WI38 (cell line): ENCODE measurements around the gene PTGES2.

Experiments
- H3K4me3 ChIP-seq: 2 replicates; pipeline ENCODE4 v1.5.1; 2011; ENCODE audit warnings: low read depth, mild to moderate bottlenecking, control low read depth, low read length
- TF ChIP-seq, protein P1 (sequence below): IDR thresholded peaks from 2 replicates; pipeline ENCODE4 v1.5.1; 2012; ENCODE audit warnings: low read depth, mild to moderate bottlenecking, control low read depth, low read length

PTGES2 gene

DNA sequence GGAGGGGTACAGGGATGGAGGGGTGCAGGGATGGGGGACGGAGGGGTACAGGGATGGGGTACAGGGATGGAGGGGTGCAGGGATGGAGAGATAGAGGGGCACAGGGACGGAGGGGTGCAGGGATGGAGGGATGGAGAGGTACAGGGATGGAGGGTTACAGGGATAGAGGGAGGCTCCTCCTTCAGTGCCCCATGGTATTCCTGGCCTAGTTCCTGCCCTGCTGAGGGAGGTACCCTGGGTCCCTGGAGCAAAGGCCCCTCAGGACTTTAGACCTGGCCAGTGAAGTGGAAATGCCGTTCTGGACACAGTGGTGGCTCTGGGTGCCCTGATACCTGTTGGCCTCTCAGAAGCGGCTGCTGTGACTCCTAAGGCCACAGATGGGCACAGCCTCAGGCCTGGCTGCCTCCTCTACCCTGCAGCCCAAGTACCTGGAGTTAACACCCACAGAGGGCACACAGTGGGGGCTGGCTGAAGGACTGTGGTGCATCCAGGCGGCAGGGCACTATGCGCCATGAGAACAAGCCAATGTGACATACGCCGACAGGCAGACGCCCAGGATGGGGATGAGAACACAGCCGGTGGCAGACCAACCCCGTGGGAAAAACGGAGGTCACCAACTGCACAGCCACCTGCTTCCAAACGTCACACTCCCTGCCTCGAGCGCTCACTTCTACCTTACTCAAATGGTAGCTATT lies 8.4 kb downstream of the PTGES2 start:
- no peak overlapping the region for H3K4me3 ChIP-seq
- TF ChIP-seq, protein P1, sequence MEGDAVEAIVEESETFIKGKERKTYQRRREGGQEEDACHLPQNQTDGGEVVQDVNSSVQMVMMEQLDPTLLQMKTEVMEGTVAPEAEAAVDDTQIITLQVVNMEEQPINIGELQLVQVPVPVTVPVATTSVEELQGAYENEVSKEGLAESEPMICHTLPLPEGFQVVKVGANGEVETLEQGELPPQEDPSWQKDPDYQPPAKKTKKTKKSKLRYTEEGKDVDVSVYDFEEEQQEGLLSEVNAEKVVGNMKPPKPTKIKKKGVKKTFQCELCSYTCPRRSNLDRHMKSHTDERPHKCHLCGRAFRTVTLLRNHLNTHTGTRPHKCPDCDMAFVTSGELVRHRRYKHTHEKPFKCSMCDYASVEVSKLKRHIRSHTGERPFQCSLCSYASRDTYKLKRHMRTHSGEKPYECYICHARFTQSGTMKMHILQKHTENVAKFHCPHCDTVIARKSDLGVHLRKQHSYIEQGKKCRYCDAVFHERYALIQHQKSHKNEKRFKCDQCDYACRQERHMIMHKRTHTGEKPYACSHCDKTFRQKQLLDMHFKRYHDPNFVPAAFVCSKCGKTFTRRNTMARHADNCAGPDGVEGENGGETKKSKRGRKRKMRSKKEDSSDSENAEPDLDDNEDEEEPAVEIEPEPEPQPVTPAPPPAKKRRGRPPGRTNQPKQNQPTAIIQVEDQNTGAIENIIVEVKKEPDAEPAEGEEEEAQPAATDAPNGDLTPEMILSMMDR: no peak

DNA sequence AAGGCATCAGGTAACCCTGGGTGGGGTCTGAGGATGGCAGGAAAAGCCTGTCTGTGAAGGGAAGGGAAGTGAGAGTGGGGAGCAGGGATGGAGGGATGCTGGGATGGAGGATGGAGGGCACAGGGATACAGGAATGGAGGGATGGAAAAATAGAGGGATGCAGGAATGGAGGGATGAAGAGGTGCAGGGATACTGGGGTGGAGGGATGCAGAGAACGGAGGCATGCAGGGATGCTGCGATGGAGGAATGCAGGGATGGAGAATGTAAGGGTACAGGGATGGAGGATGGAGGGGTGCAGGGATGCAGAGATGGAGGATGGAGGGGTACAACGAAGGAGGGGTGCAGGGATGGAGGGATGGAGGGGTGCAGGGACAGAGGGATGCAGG lies 9.1 kb downstream of the PTGES2 start:
- TF ChIP-seq, protein P1: no peak
- H3K4me3 ChIP-seq: no peak overlapping the region

DNA sequence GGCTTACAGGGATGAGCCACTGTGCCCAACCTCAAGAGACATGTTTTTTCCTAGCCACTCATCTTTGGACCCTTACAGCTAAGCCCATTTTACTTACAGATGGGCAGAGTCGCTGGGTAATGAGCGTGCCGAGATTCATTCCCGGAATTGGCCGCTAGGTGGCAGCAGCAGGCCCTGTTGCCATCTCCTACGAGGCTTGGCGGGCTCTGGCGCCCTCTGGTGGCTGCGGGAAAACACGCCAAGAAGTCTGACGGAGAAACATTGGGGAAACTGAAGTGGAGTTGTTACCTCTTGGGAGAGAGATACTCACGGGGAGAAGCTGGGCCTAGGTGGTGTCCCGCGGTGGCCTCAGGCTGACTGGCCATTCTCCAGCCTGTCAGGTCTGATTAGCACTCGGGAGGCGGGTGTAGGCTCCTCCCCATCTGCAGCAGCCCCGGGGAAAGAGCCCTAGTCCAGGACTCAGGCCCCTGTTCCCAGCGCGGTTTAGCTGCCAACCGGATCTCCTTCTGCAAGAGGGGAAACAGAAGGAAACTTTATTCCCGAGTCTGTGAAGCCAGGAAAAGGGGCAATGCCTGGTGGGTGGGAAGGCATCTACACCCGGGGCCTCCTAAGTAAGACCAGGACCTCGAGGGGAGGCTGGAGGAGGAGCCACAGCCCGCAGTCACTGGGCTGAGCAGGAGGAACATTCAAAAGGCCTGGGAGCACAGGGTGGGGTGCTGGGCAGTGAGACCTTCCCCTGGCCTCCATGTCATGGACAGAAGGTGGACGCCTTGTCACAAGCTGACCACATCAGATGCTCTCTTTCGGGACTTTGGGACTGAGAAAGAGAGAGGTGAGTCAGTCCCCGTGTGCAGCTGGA lies 9.7 kb downstream of the PTGES2 start:
- TF ChIP-seq, protein P1: peak; percentile 100
- no peak overlapping the region for H3K4me3 ChIP-seq

DNA sequence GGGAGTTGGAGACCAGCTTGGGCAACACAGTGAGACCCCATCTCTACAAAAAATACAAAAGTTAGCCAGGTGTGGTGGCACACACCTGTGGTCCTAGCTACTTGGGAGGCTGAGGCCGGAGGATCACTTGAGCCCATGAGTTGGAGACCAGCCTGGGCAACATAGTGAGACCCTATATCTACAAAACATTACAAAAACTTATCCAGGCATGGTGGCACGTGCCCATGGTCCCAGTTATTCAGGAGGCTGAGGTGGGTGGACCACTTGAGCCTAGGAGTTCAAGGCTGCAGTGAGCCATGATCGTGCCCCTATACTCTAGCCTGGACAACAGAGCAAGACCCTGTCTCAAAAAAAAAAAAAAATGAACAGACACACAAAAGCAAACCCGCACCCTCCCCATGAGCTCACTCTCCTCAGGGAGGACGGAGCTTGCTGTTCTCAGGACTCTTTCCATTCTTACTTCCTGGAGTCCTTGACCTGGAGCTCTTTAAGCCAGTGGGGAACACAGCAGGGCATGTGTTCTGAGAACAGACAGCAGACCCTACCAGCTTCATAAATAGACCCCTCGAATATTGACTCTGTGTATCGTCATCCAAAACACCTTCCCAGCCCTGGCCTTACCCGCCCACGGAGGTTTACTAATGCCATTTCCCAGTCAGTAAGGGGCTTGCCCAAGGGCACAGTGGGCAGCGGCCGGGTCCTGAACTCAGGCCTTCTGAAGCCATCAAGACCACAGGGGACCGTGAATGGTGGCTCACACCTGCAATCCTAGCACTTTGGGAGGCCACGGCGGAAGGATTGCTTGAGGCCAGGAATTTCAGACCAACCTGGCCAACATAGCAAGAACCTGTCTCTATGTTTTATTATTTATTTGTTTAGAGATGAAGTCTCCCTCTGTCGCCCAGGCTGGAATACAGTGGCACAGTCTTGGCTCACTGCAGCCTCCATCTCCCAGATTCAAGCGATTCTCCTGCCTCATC lies 11.1 kb downstream of the PTGES2 start:
- TF ChIP-seq, protein P1: no peak
- no peak overlapping the region for H3K4me3 ChIP-seq

DNA sequence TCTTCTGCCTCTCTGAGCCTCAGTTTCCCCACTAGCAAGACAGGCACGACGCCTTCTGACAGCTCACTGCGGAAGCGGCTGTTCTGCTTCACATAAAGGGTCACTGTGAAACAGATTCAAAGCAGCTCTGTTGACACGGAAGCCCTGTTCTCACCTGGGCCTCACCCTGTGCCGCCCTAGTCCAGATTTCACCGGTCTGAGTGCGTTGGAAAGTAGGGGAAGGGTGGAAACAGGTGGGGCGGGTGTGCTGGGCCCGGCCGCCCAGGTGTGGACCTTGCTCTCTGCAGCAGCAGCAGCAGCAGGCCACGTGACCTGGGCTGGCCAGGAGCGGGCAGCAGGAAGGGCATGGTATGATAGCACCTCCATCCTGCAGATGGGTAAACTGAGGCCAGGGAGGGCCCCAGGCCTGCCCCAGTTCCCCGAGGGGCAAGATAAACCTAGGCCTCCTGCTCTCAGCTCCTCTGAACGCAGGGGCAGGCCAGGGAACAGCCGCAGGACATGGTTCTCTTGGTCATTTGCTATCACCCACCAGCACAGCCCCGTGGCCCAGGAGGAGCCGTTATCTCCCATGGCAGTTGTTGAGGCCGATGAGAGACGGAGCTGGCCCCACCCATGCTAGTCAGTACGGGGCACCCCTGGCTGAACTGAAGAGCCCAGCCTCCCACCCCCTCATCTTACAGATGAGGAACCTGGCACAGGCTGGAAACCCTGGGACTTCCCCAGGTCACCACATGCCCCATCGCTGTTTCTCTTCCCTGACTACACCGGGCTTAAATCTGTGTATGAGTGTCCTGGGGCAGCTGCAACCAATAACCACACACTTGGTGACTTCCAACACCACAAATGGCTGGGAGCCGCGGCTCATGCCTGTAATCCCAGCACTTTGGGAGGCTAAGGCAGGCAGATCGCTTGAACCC lies 12.1 kb downstream of the PTGES2 start:
- TF ChIP-seq, protein P1: no peak
- no peak overlapping the region for H3K4me3 ChIP-seq
